Panc1 (cell line): Measurements from ENCODE around the gene OFD1. TPM values are rescaled to one million over a fixed set of nuclear protein-coding genes. Genes with fewer than 3 reads are reported as not detected.

ENCODE experiments used
- ATAC-seq: fragments of 200-7000 bp; cut with Tn5 transposase; 2 replicates; pipeline ENCODE4 v1.9.1; 2020; ENCODE audit warnings: mild to moderate bottlenecking, moderate library complexity
- BruUV-seq: library from RNA; stranded (reverse); fragments of 400-500 nt; replicated peaks from 2 replicates; lab custom pipeline; 2021; lab: Mats Ljungman, UMichigan
- CTCF ChIA-PET: fragments of 300-600 bp; sonication (Branson Sonifier 250); formaldehyde crosslinking; loops from one replicate; lab custom pipeline; 2022; ENCODE audit warnings: antibody characterized with exemption; lab: Charles Lee
- POLR2A ChIA-PET: fragments of 300-600 bp; sonication (Branson Sonifier 250); formaldehyde crosslinking; loops from one replicate; lab custom pipeline; 2022; ENCODE audit warnings: antibody characterized with exemption; lab: Charles Lee
- DNase-seq: peaks from one replicate; pipeline ENCODE4 v3.0.0-alpha.2; 2010; ENCODE audit warnings: low read depth, low spot score
- H3K27ac ChIP-seq: 2 replicates; pipeline ENCODE4 v1.5.1; 2011; ENCODE audit warnings: mild to moderate bottlenecking, low read length, inconsistent platforms
- H3K27me3 ChIP-seq: fragments of 200-500 bp; sonication (Bioruptor generic); 2 replicates; pipeline ENCODE4 v1.6.0; 2014; ENCODE audit warnings: low read length, inconsistent platforms; ENCODE audit not compliant: control insufficient read depth, insufficient read depth
- H3K36me3 ChIP-seq: fragments of 200-500 bp; sonication (Bioruptor generic); 2 replicates; pipeline ENCODE4 v1.5.1; 2014; ENCODE audit warnings: inconsistent platforms, mild to moderate bottlenecking, low read length, moderate library complexity; ENCODE audit not compliant: control insufficient read depth, insufficient read depth
- H3K4me1 ChIP-seq: 2 replicates; pipeline ENCODE4 v1.5.1; 2011; ENCODE audit warnings: inconsistent platforms, mild to moderate bottlenecking, low read length, moderate library complexity; ENCODE audit not compliant: control insufficient read depth, insufficient read depth
- H3K4me3 ChIP-seq, 2 experiments: 2 replicates each; pipeline ENCODE4 v1.5.1; 2011 to 2012; ENCODE audit warnings: low read depth in 2 of 2, low read length in 2 of 2, mild to moderate bottlenecking in 2 of 2, inconsistent platforms in 1 of 2, moderate library complexity in 1 of 2
- H3K9me3 ChIP-seq: fragments of 200-500 bp; sonication (Bioruptor generic); 2 replicates; pipeline ENCODE4 v1.5.1; 2014; ENCODE audit warnings: low read depth, mild to moderate bottlenecking, inconsistent platforms, low read length, moderate library complexity; ENCODE audit not compliant: control insufficient read depth, insufficient read depth
- CTCF ChIP-seq: fragments of 450-650 bp; IDR thresholded peaks from 2 replicates; pipeline ENCODE4 v1.5.1; 2017; ENCODE audit warnings: mild to moderate bottlenecking
- POLR2AphosphoS5 ChIP-seq: IDR thresholded peaks from 2 replicates; pipeline ENCODE4 v1.6.1; 2012; ENCODE audit warnings: mild to moderate bottlenecking, low read depth, low read length, moderate library complexity
- SIN3A ChIP-seq: IDR thresholded peaks from 2 replicates; pipeline ENCODE4 v1.6.1; 2012; ENCODE audit warnings: low read depth, mild to moderate bottlenecking, low read length, moderate library complexity, borderline replicate concordance; ENCODE audit not compliant: insufficient read depth
- TCF7L2 ChIP-seq: IDR thresholded peaks from 2 replicates; pipeline ENCODE4 v1.6.1; 2011; ENCODE audit warnings: mild to moderate bottlenecking, low read depth, low read length, inconsistent platforms
- in situ Hi-C: cut with HindIII; loops from 2 replicates; pipeline ENCODE4 v1.10.0; 2016; ENCODE audit warnings: low sequenced_read_pairs, low pct_unique_long_range_greater_than_20kb
- intact Hi-C: fragments of 100-400 bp; cut with micrococcal nuclease; formaldehyde crosslinking; loops from one replicate; pipeline ENCODE4 v1.10.0; 2022; ENCODE audit not compliant: unreplicated experiment
- total RNA-seq: library from RNA; stranded (reverse); gene quantifications from one replicate; pipeline ENCODE4 v1.2.1, GENCODE V29; 2021; ENCODE audit not compliant: unreplicated experiment
- TF ChIP-seq, protein P1 (sequence below), 2 experiments: IDR thresholded peaks; 2 replicates each; pipeline ENCODE4 v1.6.1; 2011 to 2012; ENCODE audit warnings: low read depth in 2 of 2, control low read depth in 1 of 2, low read length in 1 of 2, mild to moderate bottlenecking in 1 of 2, moderate library complexity in 1 of 2; ENCODE audit not compliant: insufficient read depth in 1 of 2

The OFD1 gene
- total RNA-seq, 1 experiment from 2014 or later: 22.8 TPM

GRCh38 chrX:13711141-13711540 lies 23.4 kb upstream of the OFD1 start:
- Histone ChIP-seq H3K27me3 (no peaks in the 10 kb centered on the region), H3K36me3 (no peaks in the 10 kb centered on the region; the same call in 1 of the 2 replicates), H3K4me3 (no peak overlapping the region), H3K27ac (no peak overlapping the region), H3K4me1 (no peaks in the 10 kb centered on the region), H3K9me3 (no peaks in the 10 kb centered on the region)
- TF ChIP-seq TCF7L2 (no peak), POLR2AphosphoS5 (no peak), CTCF (no peak), SIN3A (no peak)
- TF ChIP-seq, protein P1, sequence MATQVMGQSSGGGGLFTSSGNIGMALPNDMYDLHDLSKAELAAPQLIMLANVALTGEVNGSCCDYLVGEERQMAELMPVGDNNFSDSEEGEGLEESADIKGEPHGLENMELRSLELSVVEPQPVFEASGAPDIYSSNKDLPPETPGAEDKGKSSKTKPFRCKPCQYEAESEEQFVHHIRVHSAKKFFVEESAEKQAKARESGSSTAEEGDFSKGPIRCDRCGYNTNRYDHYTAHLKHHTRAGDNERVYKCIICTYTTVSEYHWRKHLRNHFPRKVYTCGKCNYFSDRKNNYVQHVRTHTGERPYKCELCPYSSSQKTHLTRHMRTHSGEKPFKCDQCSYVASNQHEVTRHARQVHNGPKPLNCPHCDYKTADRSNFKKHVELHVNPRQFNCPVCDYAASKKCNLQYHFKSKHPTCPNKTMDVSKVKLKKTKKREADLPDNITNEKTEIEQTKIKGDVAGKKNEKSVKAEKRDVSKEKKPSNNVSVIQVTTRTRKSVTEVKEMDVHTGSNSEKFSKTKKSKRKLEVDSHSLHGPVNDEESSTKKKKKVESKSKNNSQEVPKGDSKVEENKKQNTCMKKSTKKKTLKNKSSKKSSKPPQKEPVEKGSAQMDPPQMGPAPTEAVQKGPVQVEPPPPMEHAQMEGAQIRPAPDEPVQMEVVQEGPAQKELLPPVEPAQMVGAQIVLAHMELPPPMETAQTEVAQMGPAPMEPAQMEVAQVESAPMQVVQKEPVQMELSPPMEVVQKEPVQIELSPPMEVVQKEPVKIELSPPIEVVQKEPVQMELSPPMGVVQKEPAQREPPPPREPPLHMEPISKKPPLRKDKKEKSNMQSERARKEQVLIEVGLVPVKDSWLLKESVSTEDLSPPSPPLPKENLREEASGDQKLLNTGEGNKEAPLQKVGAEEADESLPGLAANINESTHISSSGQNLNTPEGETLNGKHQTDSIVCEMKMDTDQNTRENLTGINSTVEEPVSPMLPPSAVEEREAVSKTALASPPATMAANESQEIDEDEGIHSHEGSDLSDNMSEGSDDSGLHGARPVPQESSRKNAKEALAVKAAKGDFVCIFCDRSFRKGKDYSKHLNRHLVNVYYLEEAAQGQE (IDR thresholded peaks at IDR 0.05; ENCODE audit: insufficient read depth in 1 of 2, low read depth in 2 of 2, low read length in 1 of 2): no peak
- BruUV-seq: no TSS peak
- no peak for DNase-seq
- CTCF ChIA-PET: no interaction called here
- no peak for ATAC-seq
- intact Hi-C loops: no loop called here
- in situ Hi-C loops: no loop called here
- POLR2A ChIA-PET: no interaction called here

DNA sequence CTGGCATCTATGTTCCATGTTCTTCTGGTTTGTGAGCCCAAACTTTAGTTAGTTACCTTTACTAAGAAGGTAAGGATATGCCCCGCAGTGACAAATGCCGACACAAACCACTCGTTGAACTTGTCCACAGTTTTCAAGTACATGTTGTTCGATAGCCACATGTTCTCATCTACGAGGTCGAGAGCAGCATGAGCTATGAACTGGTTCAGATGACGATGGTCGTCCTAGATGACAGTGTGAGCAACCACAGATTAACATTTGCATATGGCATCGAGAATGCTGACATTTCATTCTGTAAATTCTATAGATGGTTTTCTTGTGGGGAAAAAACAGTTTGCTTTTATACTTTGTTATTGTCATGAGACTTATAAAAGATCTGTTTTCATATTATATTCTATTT lies 18.1 kb upstream of the OFD1 start:
- POLR2A ChIA-PET: no interaction called here
- in situ Hi-C loops: no loop called here
- BruUV-seq: no TSS peak
- ATAC-seq: no peak
- no peaks in the 10 kb centered on the region for H3K9me3 ChIP-seq
- no peaks in the 10 kb centered on the region; the same call in 1 of the 2 replicates for H3K36me3 ChIP-seq
- no peaks in the 10 kb centered on the region for H3K4me1 ChIP-seq
- TF ChIP-seq TCF7L2: no peak
- TF ChIP-seq, protein P1 (IDR thresholded peaks at IDR 0.05; ENCODE audit: insufficient read depth in 1 of 2, low read depth in 2 of 2, low read length in 1 of 2): no peak
- TF ChIP-seq CTCF: no peak
- TF ChIP-seq SIN3A: no peak
- TF ChIP-seq POLR2AphosphoS5: no peak
- DNase-seq: no peak
- H3K27ac ChIP-seq: no peak overlapping the region
- intact Hi-C loops: no loop called here
- H3K27me3 ChIP-seq: no peaks in the 10 kb centered on the region
- H3K4me3 ChIP-seq: no peak overlapping the region
- CTCF ChIA-PET: no interaction called here
